ENCODE data around the gene GALNT7. TPM values are rescaled to one million over a fixed set of nuclear protein-coding genes. Genes with fewer than 3 reads are reported as not detected.

The GALNT7 gene
- total and polyA plus RNA-seq, 10 of the 15 experiments (the other 5 are each of a cell fraction or from before 2014, with no cell fraction given): 14.2 to 33.2 (median 28.9) TPM

DNA sequence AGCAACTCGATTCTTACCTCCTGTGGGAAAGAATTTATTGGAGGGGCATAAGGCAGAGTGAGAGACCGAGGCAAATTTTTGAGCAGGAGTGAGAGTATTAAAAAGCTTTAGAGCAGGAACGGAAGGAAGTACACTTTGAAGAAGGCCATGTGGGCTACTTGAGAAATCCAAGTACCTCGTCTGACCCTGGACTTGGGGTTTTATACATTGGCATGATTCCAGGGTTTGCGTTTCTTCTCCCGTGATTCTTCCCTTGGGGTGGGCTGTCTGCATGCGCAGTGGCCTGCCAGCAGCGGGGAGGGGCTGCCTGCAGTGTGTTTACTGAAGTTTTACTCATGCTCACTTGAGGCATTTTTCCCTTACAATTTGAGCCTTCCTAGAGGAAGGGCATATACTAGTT, 3.4 kb downstream of the GALNT7 start:
- no TSS peak for BruUV-seq (replicated peaks)
- ChIA-PET CTCF (interaction anchor here (1.1 kb wide), 1 partner anchor 39 kb away, joined by 5 read pairs; no protein-coding TSS in a partner anchor), SMC1A (ENCODE audit: uncharacterized antibody, unreplicated experiment) (interaction anchor here (0.9 to 2.9 kb wide), 2 partner anchors 85 to 88 kb away, joined by 3 to 13 read pairs; no protein-coding TSS in a partner anchor)

DNA sequence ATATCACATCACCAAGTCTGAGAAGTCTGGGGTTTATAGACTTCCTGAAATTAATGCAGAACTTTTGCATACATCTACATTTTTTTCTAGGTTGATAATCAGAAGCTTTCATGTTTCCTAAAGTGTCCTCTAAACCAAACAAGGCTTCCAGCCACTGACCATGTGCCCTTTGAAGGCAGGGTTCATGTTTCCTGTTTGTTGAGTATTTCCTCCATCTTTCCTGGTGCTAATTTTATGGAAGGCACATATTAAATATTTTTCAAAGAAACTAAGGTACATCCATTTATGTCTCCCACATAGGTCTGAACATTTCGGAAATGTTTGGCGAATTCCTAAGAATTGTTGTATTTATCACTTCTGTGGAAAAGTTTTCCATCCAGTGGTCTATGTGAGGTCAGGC, 5.6 kb downstream of the GALNT7 start:
- intact Hi-C loops (cut with micrococcal nuclease; ENCODE audit: unreplicated experiment): no loop called here
- RAD21 ChIA-PET (ENCODE audit: unreplicated experiment): interaction anchor here (0.7 to 2.3 kb wide), 6 partner anchors 72 to 193 kb away, joined by 3 to 8 read pairs (median 4); no protein-coding TSS in a partner anchor
- SMC1A ChIA-PET (ENCODE audit: uncharacterized antibody, unreplicated experiment): interaction anchor here (0.7 to 2.3 kb wide), 8 partner anchors 9 to 195 kb away, joined by 3 to 8 read pairs (median 4); no protein-coding TSS in a partner anchor
- no TSS peak for BruUV-seq (replicated peaks)
- in situ Hi-C loops (cut with MboI): no loop called here
- CTCF ChIA-PET: interaction anchor here (0.6 to 2.6 kb wide), 11 partner anchors 8 to 161 kb away, joined by 3 to 19 read pairs (median 4); no protein-coding TSS in a partner anchor
- ATAC-seq (no peak), FAIRE-seq (no peak), DNase-seq (ENCODE audit: low read depth, low spot score) (no peak)
- peak overlapping the region; percentile 15 for H3K4me2 ChIP-seq (ENCODE audit: control insufficient read depth, insufficient read depth)
- H3K27ac ChIP-seq (ENCODE audit: control insufficient read depth, insufficient read depth): no peak overlapping the region
- POLR2A ChIA-PET: interaction anchor here (0.6 to 1.2 kb wide), 3 partner anchors 9 to 413 kb away, joined by 3 to 4 read pairs (median 3); partner anchors contain the start of gene SAP30
- WGBS (ENCODE audit: insufficient coverage, insufficient replicate concordance, low lambda C conversion rate, missing lambda C conversion rate): 100% methylated on average over 2 of the region's 2 CpGs
- H3K4me3 ChIP-seq: no peak overlapping the region; the same call in 1 of the 2 replicates
- H3K79me2 ChIP-seq (ENCODE audit: control insufficient read depth, insufficient read depth, low read length): peaks cover 81% of the 10 kb centered on the region
- H3K36me3 ChIP-seq (ENCODE audit: control insufficient read depth in 2 of 2, insufficient read depth in 2 of 2, low read length in 1 of 2): no peaks in the 10 kb centered on the region
- H3K9ac ChIP-seq (ENCODE audit: control insufficient read depth, insufficient read depth, low read length): no peak overlapping the region
- peaks cover 11% of the 10 kb centered on the region for H3K4me1 ChIP-seq (ENCODE audit: control insufficient read depth, insufficient read depth, low read length)
- H3K27me3 ChIP-seq (replicated peaks in 1 of 2; ENCODE audit: control insufficient read depth in 2 of 2, insufficient read depth in 2 of 2, low read length in 1 of 2): no peaks in the 10 kb centered on the region
- no peak overlapping the region for H2AFZ ChIP-seq (ENCODE audit: control insufficient read depth, low read depth, low read length)
- TF ChIP-seq, protein P1, sequence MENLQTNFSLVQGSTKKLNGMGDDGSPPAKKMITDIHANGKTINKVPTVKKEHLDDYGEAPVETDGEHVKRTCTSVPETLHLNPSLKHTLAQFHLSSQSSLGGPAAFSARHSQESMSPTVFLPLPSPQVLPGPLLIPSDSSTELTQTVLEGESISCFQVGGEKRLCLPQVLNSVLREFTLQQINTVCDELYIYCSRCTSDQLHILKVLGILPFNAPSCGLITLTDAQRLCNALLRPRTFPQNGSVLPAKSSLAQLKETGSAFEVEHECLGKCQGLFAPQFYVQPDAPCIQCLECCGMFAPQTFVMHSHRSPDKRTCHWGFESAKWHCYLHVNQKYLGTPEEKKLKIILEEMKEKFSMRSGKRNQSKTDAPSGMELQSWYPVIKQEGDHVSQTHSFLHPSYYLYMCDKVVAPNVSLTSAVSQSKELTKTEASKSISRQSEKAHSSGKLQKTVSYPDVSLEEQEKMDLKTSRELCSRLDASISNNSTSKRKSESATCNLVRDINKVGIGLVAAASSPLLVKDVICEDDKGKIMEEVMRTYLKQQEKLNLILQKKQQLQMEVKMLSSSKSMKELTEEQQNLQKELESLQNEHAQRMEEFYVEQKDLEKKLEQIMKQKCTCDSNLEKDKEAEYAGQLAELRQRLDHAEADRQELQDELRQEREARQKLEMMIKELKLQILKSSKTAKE (IDR thresholded peaks at IDR 0.05; ENCODE audit: low read depth, poor library complexity, severe bottlenecking): no peak
- TF ChIP-seq NFYB (IDR thresholded peaks at IDR 0.05; ENCODE audit: insufficient read depth, low read depth, low read length): no peak
- TF ChIP-seq PAX8 (IDR thresholded peaks at IDR 0.05): no peak
- TF ChIP-seq ZNF384 (IDR thresholded peaks at IDR 0.05; ENCODE audit: borderline replicate concordance, low read depth, low read length): no peak
- TF ChIP-seq, protein P2, sequence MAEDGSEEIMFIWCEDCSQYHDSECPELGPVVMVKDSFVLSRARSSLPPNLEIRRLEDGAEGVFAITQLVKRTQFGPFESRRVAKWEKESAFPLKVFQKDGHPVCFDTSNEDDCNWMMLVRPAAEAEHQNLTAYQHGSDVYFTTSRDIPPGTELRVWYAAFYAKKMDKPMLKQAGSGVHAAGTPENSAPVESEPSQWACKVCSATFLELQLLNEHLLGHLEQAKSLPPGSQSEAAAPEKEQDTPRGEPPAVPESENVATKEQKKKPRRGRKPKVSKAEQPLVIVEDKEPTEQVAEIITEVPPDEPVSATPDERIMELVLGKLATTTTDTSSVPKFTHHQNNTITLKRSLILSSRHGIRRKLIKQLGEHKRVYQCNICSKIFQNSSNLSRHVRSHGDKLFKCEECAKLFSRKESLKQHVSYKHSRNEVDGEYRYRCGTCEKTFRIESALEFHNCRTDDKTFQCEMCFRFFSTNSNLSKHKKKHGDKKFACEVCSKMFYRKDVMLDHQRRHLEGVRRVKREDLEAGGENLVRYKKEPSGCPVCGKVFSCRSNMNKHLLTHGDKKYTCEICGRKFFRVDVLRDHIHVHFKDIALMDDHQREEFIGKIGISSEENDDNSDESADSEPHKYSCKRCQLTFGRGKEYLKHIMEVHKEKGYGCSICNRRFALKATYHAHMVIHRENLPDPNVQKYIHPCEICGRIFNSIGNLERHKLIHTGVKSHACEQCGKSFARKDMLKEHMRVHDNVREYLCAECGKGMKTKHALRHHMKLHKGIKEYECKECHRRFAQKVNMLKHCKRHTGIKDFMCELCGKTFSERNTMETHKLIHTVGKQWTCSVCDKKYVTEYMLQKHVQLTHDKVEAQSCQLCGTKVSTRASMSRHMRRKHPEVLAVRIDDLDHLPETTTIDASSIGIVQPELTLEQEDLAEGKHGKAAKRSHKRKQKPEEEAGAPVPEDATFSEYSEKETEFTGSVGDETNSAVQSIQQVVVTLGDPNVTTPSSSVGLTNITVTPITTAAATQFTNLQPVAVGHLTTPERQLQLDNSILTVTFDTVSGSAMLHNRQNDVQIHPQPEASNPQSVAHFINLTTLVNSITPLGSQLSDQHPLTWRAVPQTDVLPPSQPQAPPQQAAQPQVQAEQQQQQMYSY (CRISPR knock-in tag; IDR thresholded peaks at IDR 0.05): no peak
- no peaks in the 10 kb centered on the region for H3K9me3 ChIP-seq (replicated peaks; ENCODE audit: control insufficient read depth, insufficient read depth, low read length)
- no peaks in the 10 kb centered on the region for H4K20me1 ChIP-seq (ENCODE audit: control insufficient read depth, insufficient read depth)

More for the DNA sequence above, 3.4 kb downstream of the GALNT7 start:
- 0 out of 2 replicates have a peak overlapping the region, but pooled peaks have one; percentile 18 for H3K27ac ChIP-seq (ENCODE audit: control insufficient read depth, insufficient read depth)
- no peaks in the 10 kb centered on the region for H3K27me3 ChIP-seq (replicated peaks in 1 of 2; ENCODE audit: control insufficient read depth in 2 of 2, insufficient read depth in 2 of 2, low read length in 1 of 2)
- POLR2A ChIA-PET: no interaction called here
- peaks cover 13% of the 10 kb centered on the region for H3K4me1 ChIP-seq (ENCODE audit: control insufficient read depth, insufficient read depth, low read length)
- WGBS (ENCODE audit: insufficient coverage, insufficient replicate concordance, low lambda C conversion rate, missing lambda C conversion rate): 99% methylated on average over 8 of the region's 8 CpGs
- RAD21 ChIA-PET (ENCODE audit: unreplicated experiment): no interaction called here
- H3K36me3 ChIP-seq (ENCODE audit: control insufficient read depth in 2 of 2, insufficient read depth in 2 of 2, low read length in 1 of 2): no peaks in the 10 kb centered on the region
- DNase-seq (ENCODE audit: low read depth, low spot score) (no peak), FAIRE-seq (no peak), ATAC-seq (no peak)
- no peaks in the 10 kb centered on the region for H3K9me3 ChIP-seq (replicated peaks; ENCODE audit: control insufficient read depth, insufficient read depth, low read length)
- TF ChIP-seq ZBED1 (IDR thresholded peaks at IDR 0.05; ENCODE audit: borderline replicate concordance) (no peak), JUND (IDR thresholded peaks at IDR 0.05; ENCODE audit: low read depth, low read length) (no peak), GABPA (IDR thresholded peaks at IDR 0.05; ENCODE audit: low read depth) (no peak), TCF7 (IDR thresholded peaks at IDR 0.05; ENCODE audit: borderline replicate concordance) (no peak)
- TF ChIP-seq, protein P3, sequence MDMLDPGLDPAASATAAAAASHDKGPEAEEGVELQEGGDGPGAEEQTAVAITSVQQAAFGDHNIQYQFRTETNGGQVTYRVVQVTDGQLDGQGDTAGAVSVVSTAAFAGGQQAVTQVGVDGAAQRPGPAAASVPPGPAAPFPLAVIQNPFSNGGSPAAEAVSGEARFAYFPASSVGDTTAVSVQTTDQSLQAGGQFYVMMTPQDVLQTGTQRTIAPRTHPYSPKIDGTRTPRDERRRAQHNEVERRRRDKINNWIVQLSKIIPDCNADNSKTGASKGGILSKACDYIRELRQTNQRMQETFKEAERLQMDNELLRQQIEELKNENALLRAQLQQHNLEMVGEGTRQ (IDR thresholded peaks at IDR 0.05; ENCODE audit: borderline replicate concordance, low read depth, low read length): no peak
- H4K20me1 ChIP-seq (ENCODE audit: control insufficient read depth, insufficient read depth): no peaks in the 10 kb centered on the region
- H2AFZ ChIP-seq (ENCODE audit: control insufficient read depth, low read depth, low read length): no peak overlapping the region
- H3K4me3 ChIP-seq: peak overlapping the region; percentile 38; the same call in 1 of the 2 replicates
- H3K9ac ChIP-seq (ENCODE audit: control insufficient read depth, insufficient read depth, low read length): no peak overlapping the region
- in situ Hi-C loops (cut with MboI) (no loop called here), intact Hi-C loops (cut with micrococcal nuclease; ENCODE audit: unreplicated experiment) (loop anchor here (2.0 kb wide), 1 partner anchor 73 kb away; no protein-coding TSS in a partner anchor)
- peak overlapping the region; percentile 15 for H3K4me2 ChIP-seq (ENCODE audit: control insufficient read depth, insufficient read depth)
- H3K79me2 ChIP-seq (ENCODE audit: control insufficient read depth, insufficient read depth, low read length): peaks cover 74% of the 10 kb centered on the region

Measured in GM12878 (cell line).